SH-SY5Y (cell line): ENCODE measurements around the gene RSPH1.

Source experiments
- GATA2 ChIP-seq: IDR thresholded peaks from 2 replicates; pipeline ENCODE4 v1.6.1; 2011; ENCODE audit warnings: mild to moderate bottlenecking, low read depth, low read length
- GATA3 ChIP-seq: IDR thresholded peaks from 2 replicates; pipeline ENCODE4 v1.6.1; 2011; ENCODE audit warnings: low read depth, mild to moderate bottlenecking, low read length, moderate library complexity

RSPH1 gene

GRCh38 chr21:42535602-42536171 is 39.7 kb upstream of the RSPH1 start:
- TF ChIP-seq GATA2 (no peak), GATA3 (no peak)

GRCh38 chr21:42534421-42535378 is 38.7 kb upstream of the RSPH1 start:
- TF ChIP-seq GATA2: no peak

- no peak for TF ChIP-seq GATA2
- TF ChIP-seq GATA3: no peak
Observed at GRCh38 chr21:42533963-42534355, 37.9 kb upstream of the RSPH1 start.

- TF ChIP-seq GATA3 (no peak), GATA2 (no peak)
Observed at GRCh38 chr21:42533306-42533962, 37.4 kb upstream of the RSPH1 start.

GRCh38 chr21:42532466-42533181 is 36.6 kb upstream of the RSPH1 start:
- TF ChIP-seq GATA3 (no peak), GATA2 (no peak)

GRCh38 chr21:42531771-42532170 is 35.7 kb upstream of the RSPH1 start:
- TF ChIP-seq GATA3 (no peak), GATA2 (no peak)

- TF ChIP-seq GATA2 (no peak), GATA3 (no peak)
Observed at GRCh38 chr21:42530167-42530518, 34.1 kb upstream of the RSPH1 start.

- no peak for TF ChIP-seq GATA2
- TF ChIP-seq GATA3: no peak
Observed at GRCh38 chr21:42527489-42528158, 31.6 kb upstream of the RSPH1 start.

- TF ChIP-seq GATA3 (no peak), GATA2 (no peak)
Observed at GRCh38 chr21:42527127-42527488, 31.1 kb upstream of the RSPH1 start.

GRCh38 chr21:42526379-42526727 is 30.3 kb upstream of the RSPH1 start:
- TF ChIP-seq GATA3 (no peak), GATA2 (no peak)

- no peak for TF ChIP-seq GATA3
- TF ChIP-seq GATA2: no peak
Observed at GRCh38 chr21:42525676-42526378, 29.8 kb upstream of the RSPH1 start.

GRCh38 chr21:42525029-42525581 is 29.1 kb upstream of the RSPH1 start:
- TF ChIP-seq GATA2 (no peak), GATA3 (no peak)
